GM12878 (cell line): ENCODE results near the gene PLD4. TPM values are rescaled to one million over a fixed set of nuclear protein-coding genes. Genes with fewer than 3 reads are reported as not detected.

Source experiments
- ATAC-seq: fragments of 200-7000 bp; cut with Tn5 transposase; 3 replicates; pipeline ENCODE4 v1.9.1; 2020; ENCODE audit warnings: mild to moderate bottlenecking, moderate library complexity
- BruUV-seq: library from RNA; stranded (reverse); fragments of 400-500 nt; replicated peaks from 2 replicates; lab custom pipeline; 2021; lab: Mats Ljungman, UMichigan
- CTCF ChIA-PET: fragments of 300-600 bp; sonication (Branson Sonifier 250); formaldehyde crosslinking; extraction: SDS; loops from one replicate; lab custom pipeline; 2021; ENCODE audit warnings: inconsistent platforms; lab: Yijun Ruan, JAX
- POLR2A ChIA-PET: fragments of 350-600 bp; formaldehyde crosslinking; extraction: SDS; loops from one replicate; lab custom pipeline; 2021; ENCODE audit warnings: inconsistent platforms; lab: Charles Lee
- RAD21 ChIA-PET: fragments of 300-600 bp; sonication (Branson Sonifier 250); formaldehyde crosslinking; loops from one replicate; lab custom pipeline; 2023; ENCODE audit warnings: antibody characterized with exemption; ENCODE audit not compliant: unreplicated experiment; lab: Charles Lee
- SMC1A ChIA-PET: fragments of 300-600 bp; sonication (Branson Sonifier 250); formaldehyde crosslinking; loops from one replicate; lab custom pipeline; 2023; ENCODE audit not compliant: unreplicated experiment, uncharacterized antibody; lab: Charles Lee
- DNase-seq: peaks from one replicate; pipeline ENCODE4 v3.0.0-alpha.2; 2011; ENCODE audit warnings: low read depth, low spot score
- FAIRE-seq: peaks from 3 replicates; lab custom pipeline; 2011; peaks lifted over from hg19 to GRCh38; lab: Jason Lieb, UNC
- H2AFZ ChIP-seq: 2 replicates; pipeline ENCODE4 v1.6.0; 2011; ENCODE audit warnings: low read depth, low read length, control low read depth; ENCODE audit not compliant: control insufficient read depth
- H3K27ac ChIP-seq: 2 replicates; pipeline ENCODE4 v1.5.1; 2011; ENCODE audit warnings: control low read depth; ENCODE audit not compliant: control insufficient read depth, insufficient read depth
- H3K27me3 ChIP-seq, 2 experiments: replicated peaks in 1 of 2; 2 replicates each; pipeline versions ENCODE4 v1.6.0 to v1.6.1; 2011; ENCODE audit warnings: low read length in 1 of 2; ENCODE audit not compliant: control insufficient read depth in 2 of 2, insufficient read depth in 2 of 2
- H3K36me3 ChIP-seq, 2 experiments: 2 replicates each; pipeline ENCODE4 v1.5.1; 2011; ENCODE audit warnings: low read length in 1 of 2; ENCODE audit not compliant: control insufficient read depth in 2 of 2, insufficient read depth in 2 of 2
- H3K4me1 ChIP-seq: 2 replicates; pipeline ENCODE4 v1.6.1; 2011; ENCODE audit warnings: mild to moderate bottlenecking, low read length, moderate library complexity, mixed read lengths; ENCODE audit not compliant: control insufficient read depth, insufficient read depth
- H3K4me2 ChIP-seq: 2 replicates; pipeline ENCODE4 v1.6.0; 2011; ENCODE audit warnings: control low read depth; ENCODE audit not compliant: control insufficient read depth, insufficient read depth
- H3K4me3 ChIP-seq: fragments of 200-600 bp; sonication (generic); 2 replicates; pipeline ENCODE4 v1.5.1; 2016
- H3K79me2 ChIP-seq: 2 replicates; pipeline ENCODE4 v1.6.0; 2011; ENCODE audit warnings: low read length; ENCODE audit not compliant: control insufficient read depth, insufficient read depth
- H3K9ac ChIP-seq: 2 replicates; pipeline ENCODE4 v1.8.0; 2011; ENCODE audit warnings: low read length, control low read depth, mixed read lengths; ENCODE audit not compliant: control insufficient read depth, insufficient read depth
- H3K9me3 ChIP-seq: replicated peaks from 3 replicates; pipeline ENCODE4 v1.5.1; 2011; ENCODE audit warnings: mild to moderate bottlenecking, low read length; ENCODE audit not compliant: control insufficient read depth, insufficient read depth
- H4K20me1 ChIP-seq: 2 replicates; pipeline ENCODE4 v1.6.0; 2011; ENCODE audit not compliant: control insufficient read depth, insufficient read depth
- ATF3 ChIP-seq: IDR thresholded peaks from 2 replicates; pipeline ENCODE4 v1.6.1; 2011; ENCODE audit warnings: low read depth, mild to moderate bottlenecking, low read length, moderate library complexity, borderline replicate concordance; ENCODE audit errors: extremely low read depth
- RELA ChIP-seq: fragments of 450-650 bp; IDR thresholded peaks from 2 replicates; pipeline ENCODE4 v1.8.0; 2014; ENCODE audit warnings: borderline replicate concordance; ENCODE audit not compliant: partially characterized antibody
- SPI1 ChIP-seq: IDR thresholded peaks from 2 replicates; pipeline ENCODE4 v1.6.1; 2011; ENCODE audit warnings: low read depth, mild to moderate bottlenecking, low read length, moderate library complexity, borderline replicate concordance; ENCODE audit not compliant: insufficient read depth
- SREBF2 ChIP-seq: IDR thresholded peaks from 2 replicates; pipeline ENCODE4 v1.6.1; 2012; ENCODE audit warnings: mild to moderate bottlenecking, low read length
- WGBS: methylation state at CpG from one replicate; pipeline ENCODE4 v1.1.6; 2016; ENCODE audit warnings: low lambda C conversion rate; ENCODE audit not compliant: insufficient replicate concordance, insufficient coverage; ENCODE audit errors: missing lambda C conversion rate; 5-methylcytosine and 5-hydroxymethylcytosine counted together
- in situ Hi-C: fragments of 300-500 bp; cut with MboI; formaldehyde crosslinking; loops from 9 replicates; pipeline ENCODE4 v1.14.3; 2018; ENCODE audit warnings: mixed read lengths
- intact Hi-C: fragments of 100-400 bp; cut with micrococcal nuclease; formaldehyde crosslinking; loops from one replicate; pipeline ENCODE4 v1.14.2; 2022; ENCODE audit not compliant: unreplicated experiment
- polyA plus RNA-seq, 11 experiments: library from polyadenylated mRNA; depleted of rRNA in 4 of 11; unstranded in 6 of 11; stranded (reverse) in 5 of 11; fragments of >200 nt; fragmentation: Nextera tagmentation in 4 of 11; fragmentation: Illumina TruSeq in 1 of 11; extraction: Ambion mirVana in 4 of 11; extraction: Trizol in 1 of 11; gene quantifications; 1 replicate in 1 of 11; 2 replicates in 10 of 11; pipeline versions ENCODE4 v1.2.1 to v1.2.3, GENCODE V29; 2011 to 2016; ENCODE audit warnings: inconsistent platforms in 2 of 11, missing spikeins in 2 of 11, low read depth in 1 of 11
- total RNA-seq, 4 experiments: library from RNA; depleted of rRNA in 3 of 4; stranded (reverse); fragments of >200 nt in 3 of 4; fragmentation: Illumina TruSeq in 1 of 4; extraction: Trizol in 1 of 4; gene quantifications; 2 replicates each; pipeline versions ENCODE4 v1.2.1 to v1.2.3, GENCODE V29; 2013 to 2021

Gene PLD4
- total and polyA plus RNA-seq, 10 of the 15 experiments (the other 5 are each of a cell fraction or from before 2014, with no cell fraction given): 0.20 to 57.7 (median 9.9) TPM

GRCh38 chr14:104899781-104900180, 24.9 kb upstream of the PLD4 start:
- H3K4me3 ChIP-seq: no peak overlapping the region
- peaks cover 3% of the 10 kb centered on the region in 2 experiments; a peak in 3 of 4 replicates for H3K27me3 ChIP-seq
- in situ Hi-C loops: loop anchor here (10.0 kb wide), 1 partner anchor 145 kb away; no protein-coding TSS in a partner anchor
- H3K9ac ChIP-seq: no peak overlapping the region
- SMC1A ChIA-PET: no interaction called here
- ATAC-seq: no peak
- H4K20me1 ChIP-seq: no peaks in the 10 kb centered on the region
- WGBS: 3% methylated on average over 2 of the region's 2 CpGs
- CTCF ChIA-PET: interaction anchor here (0.6 to 1.5 kb wide), 2 partner anchors 40 to 145 kb away, joined by 3 to 5 read pairs; no protein-coding TSS in a partner anchor
- TF ChIP-seq RELA: no peak
- TF ChIP-seq ATF3: no peak
- TF ChIP-seq SPI1: peak; percentile 25; the same call in 1 of the 2 replicates
- no peak for TF ChIP-seq SREBF2
- TF ChIP-seq, all 136 proteins: peak for 1
- BruUV-seq: no TSS peak
- H3K36me3 ChIP-seq: no peaks in the 10 kb centered on the region
- H3K27ac ChIP-seq: no peak overlapping the region
- H2AFZ ChIP-seq: no peak overlapping the region
- H3K9me3 ChIP-seq: peaks cover 14% of the 10 kb centered on the region
- intact Hi-C loops: loop anchor here (5.0 to 10.0 kb wide), 3 partner anchors 33 to 148 kb away; partner anchors contain the start of gene AHNAK2
- H3K4me2 ChIP-seq: no peak overlapping the region
- H3K4me1 ChIP-seq: peaks cover 9% of the 10 kb centered on the region
- DNase-seq (no peak), FAIRE-seq (no peak)
- no peaks in the 10 kb centered on the region for H3K79me2 ChIP-seq
- POLR2A ChIA-PET: interaction anchor here (0.5 kb wide), 1 partner anchor 118 kb away, joined by 3 read pairs; no protein-coding TSS in a partner anchor
- RAD21 ChIA-PET: interaction anchor here (1.4 kb wide), 1 partner anchor 33 kb away, joined by 3 read pairs; no protein-coding TSS in a partner anchor
